Measurements from ENCODE around the gene SMIM41.

SMIM41 gene

DNA sequence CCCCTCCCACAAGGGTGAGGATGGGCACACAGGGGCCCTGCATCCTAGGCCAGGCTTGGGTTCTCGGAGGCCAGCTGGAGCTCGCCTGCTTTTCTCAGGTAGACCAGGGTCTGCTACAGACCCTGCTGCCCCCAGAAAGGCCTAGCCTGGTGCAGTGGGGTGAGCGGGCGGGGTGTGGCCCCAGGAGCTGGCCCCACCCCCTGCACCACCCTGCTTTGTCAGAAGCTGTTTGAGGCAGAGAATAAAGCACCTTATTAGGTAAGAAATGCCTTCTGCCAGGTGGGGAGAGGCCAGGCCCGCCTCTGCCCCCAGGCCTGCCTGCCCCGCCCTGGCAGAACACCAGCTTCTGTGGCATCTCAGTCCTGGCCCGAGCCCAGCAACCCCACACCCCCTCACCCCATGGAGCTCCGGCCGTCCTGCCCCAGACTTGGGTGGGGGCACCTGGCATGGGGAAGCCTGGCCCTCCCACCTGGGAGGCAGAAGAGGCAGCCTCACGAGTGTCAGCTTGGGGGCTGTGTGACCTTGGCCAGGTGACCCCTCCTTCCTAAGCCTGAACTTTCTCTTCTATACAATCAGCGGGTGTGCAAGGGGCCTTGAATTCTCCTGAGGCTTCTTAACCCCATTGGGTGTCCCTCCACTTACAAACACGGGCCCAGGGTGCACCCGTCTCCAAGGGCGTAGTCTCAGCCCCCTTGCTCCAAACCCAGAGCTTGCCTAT lies 69.1 kb downstream of the SMIM41 start:
- no peak for DNase-seq

DNA sequence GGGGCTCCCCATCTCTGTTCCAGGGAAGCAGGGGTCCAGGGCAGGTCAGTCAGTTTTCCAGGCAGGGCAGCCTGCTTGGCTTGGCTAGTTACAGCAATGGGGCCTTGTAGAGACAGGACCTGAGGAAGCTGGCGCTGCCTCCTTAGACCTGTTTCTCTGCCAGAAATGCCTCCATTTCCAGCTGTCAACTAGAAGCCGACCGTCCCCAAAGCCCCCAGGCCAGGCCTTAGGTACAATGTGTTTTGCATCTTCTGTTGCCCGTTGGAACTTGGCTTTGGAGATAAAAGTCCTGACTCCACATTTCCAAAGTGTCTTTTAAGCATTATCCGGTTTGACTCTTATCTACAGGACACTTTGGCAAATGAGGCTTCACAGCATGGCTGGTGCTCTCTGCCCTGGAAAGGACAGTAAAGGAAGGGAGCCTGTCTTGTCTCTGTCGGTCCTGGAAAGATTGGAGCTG lies 69.7 kb downstream of the SMIM41 start:
- DNase-seq, result no peak

DNA sequence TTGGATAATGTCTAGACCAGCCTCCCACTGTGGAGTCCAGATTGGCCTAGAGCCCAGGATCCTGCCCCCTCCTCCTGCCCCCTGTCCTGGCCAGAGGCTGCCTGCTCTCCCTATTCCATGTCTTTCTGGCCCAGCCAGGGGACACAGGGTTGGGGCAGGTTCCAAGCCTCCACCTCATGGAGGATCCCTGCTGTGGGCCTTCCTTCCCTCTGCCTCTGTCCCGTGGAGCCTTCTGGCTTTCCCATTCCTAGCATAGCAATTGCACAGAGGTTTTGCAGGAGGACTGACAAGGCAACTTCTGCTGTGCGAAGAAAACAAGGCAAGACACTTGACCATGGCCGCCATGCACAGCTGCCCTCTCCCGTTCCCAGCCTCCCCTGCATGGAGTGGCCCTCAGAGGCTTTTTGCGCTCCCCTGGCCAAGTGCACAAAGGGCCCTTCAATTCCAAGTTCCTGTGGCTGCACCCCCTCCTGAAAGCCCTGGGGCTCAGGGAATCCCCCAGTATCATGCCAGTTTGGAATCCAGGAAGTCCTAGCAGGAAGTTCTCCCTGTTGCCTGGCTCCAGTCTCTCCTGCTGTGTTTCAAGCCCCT lies 70.2 kb downstream of the SMIM41 start:
- no peak for DNase-seq

DNA sequence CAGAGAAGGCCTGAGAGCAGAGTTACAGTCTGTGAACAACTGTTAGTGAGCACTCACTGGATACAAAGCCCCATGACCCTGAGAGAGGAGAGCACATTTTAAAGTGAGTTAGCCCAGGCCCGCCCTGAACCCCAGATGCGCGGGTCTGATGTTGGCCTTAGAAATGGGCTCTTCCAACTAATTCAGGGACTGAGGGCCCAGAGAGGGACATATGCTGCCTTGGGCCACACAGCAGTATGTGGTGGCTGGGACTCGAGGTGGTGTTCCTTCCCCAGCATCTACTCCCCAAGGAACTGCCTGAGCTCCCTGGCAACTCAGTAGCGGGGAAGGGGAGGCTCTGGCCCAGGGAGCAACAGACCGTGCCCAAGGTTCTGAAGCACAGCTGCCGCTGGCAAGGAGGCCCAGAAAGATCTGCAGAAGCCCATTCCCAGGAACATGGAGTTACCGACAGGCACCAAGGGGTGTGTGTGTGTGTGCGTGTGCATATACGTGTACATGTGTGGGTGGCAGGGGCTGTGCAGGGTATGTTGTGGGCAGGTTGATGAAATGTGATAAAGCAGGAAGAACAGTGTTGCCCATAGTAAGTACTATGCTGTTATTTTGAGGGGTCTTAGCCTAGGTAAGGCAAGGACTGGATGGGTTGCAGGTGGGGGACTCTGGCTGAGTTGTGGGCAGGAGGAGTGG lies 71.8 kb downstream of the SMIM41 start:
- no peak for DNase-seq

DNA sequence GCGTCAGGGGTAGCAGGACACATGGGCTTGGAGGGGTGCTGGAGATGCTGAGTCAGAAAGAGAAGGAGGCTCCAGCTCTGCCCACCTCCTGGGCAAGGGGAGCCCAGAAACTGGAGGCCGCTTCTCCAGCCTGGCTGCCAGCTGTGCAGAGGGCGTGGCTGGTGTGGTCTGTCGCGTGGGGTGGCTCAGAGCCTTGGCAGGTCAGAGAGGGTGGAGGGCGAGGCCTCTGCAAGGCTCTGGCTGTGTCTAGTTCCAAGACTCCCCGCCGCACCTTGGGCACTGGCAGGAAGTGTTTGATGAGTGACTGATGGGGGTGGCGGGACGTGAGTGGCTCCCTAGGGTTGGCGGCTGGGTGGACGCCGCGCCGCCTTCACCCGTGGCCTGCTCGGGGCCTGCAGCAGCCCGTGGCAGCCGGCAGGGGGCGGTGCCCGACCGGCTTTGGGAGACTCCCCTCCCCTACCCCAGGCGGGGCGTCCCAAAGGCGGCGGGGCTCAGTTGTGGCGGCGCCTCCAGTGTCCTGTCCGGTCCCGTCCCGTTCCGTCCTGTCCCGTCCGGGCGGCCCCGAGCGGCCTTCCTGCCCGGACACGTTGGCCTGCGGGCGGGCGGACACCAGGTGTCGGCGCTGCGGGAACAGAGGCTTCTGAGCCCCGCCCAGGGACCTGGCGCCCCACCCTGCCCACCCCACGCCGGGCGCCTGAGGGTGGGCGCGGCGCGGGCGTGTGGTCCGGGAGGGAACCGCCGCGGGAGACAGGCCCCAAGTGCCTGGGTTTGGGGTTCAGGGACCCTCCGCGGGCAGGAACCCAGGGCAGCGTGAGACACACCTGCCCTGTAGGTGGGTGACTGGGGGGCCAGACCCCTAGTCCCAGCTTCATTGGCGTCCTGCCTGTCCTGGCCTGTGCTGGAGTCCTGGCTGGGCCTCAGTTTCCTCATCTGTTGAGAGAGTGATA lies 72.6 kb downstream of the SMIM41 start:
- peak; percentile 59 to 70 for DNase-seq

DNA sequence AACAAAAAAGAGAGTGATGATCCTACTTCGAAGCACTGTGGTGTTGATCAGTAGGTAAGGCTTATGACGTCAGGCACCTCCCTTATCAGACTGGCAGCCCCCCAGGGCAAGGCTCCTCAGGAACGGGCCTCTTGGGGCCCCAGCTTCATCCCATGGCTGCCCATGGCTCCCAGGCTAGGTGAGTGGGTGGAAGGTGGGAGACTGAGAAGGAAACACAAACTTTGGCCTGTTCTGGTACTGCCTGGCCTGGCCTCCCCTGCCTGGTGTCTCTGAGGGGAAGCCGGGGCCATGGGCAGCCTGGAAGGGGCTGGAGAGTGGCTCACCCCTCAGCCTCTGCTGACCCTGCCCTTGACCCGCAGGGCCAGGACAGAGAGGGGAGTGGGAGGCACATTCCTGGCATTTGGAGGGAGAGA lies 73.4 kb downstream of the SMIM41 start:
- DNase-seq, result no peak

DNA sequence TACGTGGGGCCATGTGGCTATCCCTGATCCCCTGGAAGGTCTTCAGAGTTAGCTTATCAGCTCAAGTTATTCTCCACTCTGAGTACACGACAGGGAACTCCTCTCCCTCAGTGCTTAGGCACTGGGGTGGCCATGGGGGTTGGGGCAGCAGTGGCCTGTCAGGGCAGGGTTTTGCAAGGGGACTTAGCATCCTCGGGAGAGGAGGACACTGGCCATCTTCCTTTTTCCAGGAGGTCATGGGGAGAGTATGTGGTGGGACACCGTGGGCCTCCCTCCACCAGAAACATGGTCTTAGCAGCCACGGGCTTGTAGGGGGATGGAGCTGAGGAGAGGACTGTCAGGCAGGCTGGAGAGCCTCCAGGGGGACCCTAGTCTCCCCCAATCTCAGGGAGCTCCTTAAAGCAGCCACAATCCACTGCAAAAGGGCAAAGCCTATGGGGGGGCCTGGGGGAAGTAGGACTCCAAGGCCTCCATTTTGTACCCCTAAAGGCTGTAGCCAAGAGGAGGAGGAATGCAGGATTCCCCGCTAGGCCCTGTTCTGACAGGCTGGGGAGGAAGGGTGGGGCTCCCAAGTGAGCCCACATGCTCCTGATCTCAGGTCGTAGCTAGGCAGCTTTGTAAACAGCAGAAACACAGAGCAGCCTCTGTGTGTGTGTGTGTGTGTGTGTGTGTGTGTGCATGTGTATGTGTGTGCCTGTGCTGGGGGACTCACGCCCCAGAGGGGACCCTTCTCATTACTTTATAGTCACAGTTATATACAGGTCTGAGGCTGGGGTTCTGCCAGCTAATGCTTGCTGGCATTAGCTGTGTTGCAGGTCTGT lies 75.8 kb downstream of the SMIM41 start:
- no peak for DNase-seq

DNA sequence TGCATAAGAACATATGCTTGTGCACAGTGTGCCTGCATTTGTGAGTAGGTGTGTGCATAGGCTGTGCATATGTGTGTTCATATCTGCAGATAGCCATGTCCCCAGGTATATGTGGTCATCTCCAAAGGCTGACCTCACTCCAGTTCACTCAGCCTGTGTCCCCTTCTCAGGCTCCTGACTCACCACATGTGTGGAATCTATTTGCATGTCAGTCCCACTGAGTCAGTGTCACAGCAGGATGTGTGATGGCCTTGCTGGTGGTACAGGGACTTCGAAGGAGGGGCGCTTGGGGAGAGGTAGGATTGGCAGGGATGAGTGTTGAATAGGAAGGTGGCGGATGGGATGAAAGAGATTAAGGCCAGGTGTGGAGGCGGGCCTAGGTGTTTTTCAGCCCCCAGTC lies 76.8 kb downstream of the SMIM41 start:
- DNase-seq, result no peak

DNA sequence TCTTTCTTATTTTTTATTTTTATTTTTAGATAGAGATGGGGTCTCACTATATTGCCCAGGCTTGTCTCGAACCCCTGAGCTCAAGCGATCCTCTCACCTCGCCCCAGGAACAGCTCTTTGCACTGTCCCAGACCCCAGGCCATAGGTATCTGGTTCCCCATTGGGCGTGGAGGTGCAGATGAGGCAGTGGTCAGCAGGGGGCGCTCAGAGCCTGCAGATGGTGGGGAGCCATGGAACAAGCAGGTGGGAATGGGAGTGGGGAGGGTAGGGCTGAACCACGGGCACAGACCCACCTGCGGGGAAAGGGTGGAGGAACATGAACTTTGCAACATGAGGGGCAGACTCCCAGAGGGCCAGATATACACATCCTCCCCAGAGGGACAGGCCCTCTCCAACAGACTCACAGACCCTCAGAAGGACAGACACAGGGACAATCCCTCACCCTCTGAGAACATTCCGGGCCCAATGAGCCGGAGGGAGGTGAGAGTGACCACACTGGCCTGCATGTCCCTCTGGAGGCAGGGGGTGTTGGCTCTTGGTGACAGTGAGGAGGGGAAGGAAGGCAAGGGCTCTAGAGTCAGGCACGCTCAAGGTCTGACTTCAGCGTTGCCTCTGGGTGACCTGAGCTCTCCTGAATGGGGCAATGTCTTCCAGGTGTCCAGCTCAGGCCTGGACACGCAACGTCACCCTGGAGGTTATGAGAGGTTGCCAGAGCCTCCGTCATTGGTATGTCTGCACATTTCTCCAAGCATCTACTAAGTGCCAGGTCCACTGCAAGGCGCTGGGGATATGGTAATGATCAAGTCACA lies 77.5 kb downstream of the SMIM41 start:
- peak; percentile 54 to 72 for DNase-seq

DNA sequence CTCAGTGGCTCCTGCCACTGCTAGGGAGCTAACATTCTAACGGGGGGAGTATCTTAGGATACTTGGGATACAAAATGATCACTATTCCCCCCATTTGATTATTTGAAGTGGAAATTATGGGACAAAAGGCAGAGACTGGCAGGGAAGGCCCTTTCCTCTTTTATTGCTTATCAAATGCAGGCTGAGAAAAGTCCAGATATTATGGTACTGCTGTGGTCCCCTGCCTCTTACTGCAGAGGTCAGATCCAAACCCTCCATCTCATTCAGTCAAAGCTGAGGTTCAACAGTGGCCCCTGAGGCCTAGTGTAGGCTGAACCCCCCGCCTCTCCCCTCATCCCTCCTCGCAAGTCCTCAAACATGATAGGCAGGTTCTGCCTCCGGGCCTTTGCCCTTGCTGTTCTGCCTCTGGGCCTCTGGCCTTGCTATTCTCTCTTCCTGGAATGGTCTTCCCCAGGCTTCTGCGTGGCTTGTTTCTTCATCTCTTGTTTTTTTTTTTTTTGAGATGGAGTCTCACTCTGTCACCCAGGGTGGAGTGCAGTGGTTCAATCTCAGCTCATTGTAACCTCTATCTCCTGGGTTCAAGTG lies 78.2 kb downstream of the SMIM41 start:
- DNase-seq, result no peak

Measured in stimulated activated CD4-positive, alpha-beta T cell treated with anti-CD3 and anti-CD28 coated beads, Interleukin-4, amount 100 ng/mL, for 4 hours (primary cell).